Measurements from ENCODE around the gene DIRAS1.

The DIRAS1 gene

GRCh38 chr19:2755811-2756210 is 34.6 kb upstream of the DIRAS1 start:
- no peak for DNase-seq (ENCODE audit: low read depth in 1 of 2, low spot score in 1 of 2)

- DNase-seq (ENCODE audit: low read depth in 1 of 2, low spot score in 1 of 2): no peak
Observed at GRCh38 chr19:2755448-2755705, 34.2 kb upstream of the DIRAS1 start.

- DNase-seq (ENCODE audit: low read depth in 1 of 2, low spot score in 1 of 2): no peak
Observed at GRCh38 chr19:2754659-2755447, 33.7 kb upstream of the DIRAS1 start.

- no peak for DNase-seq (ENCODE audit: low read depth in 1 of 2, low spot score in 1 of 2)
Observed at GRCh38 chr19:2751438-2751830, 30.3 kb upstream of the DIRAS1 start.

- DNase-seq (ENCODE audit: low read depth in 1 of 2, low spot score in 1 of 2): no peak
Observed at GRCh38 chr19:2750808-2751437, 29.8 kb upstream of the DIRAS1 start.

- DNase-seq (ENCODE audit: low read depth in 1 of 2, low spot score in 1 of 2): no peak
Observed at GRCh38 chr19:2747349-2747748, 26.2 kb upstream of the DIRAS1 start.

- DNase-seq (ENCODE audit: low read depth in 1 of 2, low spot score in 1 of 2): no peak
Observed at GRCh38 chr19:2744113-2744512, 22.9 kb upstream of the DIRAS1 start.

GRCh38 chr19:2743099-2743498 is 21.9 kb upstream of the DIRAS1 start:
- DNase-seq (ENCODE audit: low read depth in 1 of 2, low spot score in 1 of 2): no peak

- no peak for DNase-seq (ENCODE audit: low read depth in 1 of 2, low spot score in 1 of 2)
Observed at GRCh38 chr19:2740314-2740656, 19.1 kb upstream of the DIRAS1 start.

- peak; percentile 98 to 100 for DNase-seq (ENCODE audit: low read depth in 1 of 2, low spot score in 1 of 2)
Observed at GRCh38 chr19:2739602-2740313, 18.6 kb upstream of the DIRAS1 start, which contains the start of gene SLC39A3. TSS of gene SLC39A3 (minus strand) at chr19:2740017. CDS start at chr19:2737257, 2,760 bp downstream.

- no peak for DNase-seq (ENCODE audit: low read depth in 1 of 2, low spot score in 1 of 2)
Observed at GRCh38 chr19:2736550-2737190, 15.5 kb upstream of the DIRAS1 start.

GRCh38 chr19:2735374-2735773 is 14.2 kb upstream of the DIRAS1 start:
- no peak for DNase-seq (ENCODE audit: low read depth in 1 of 2, low spot score in 1 of 2)

- no peak for DNase-seq (ENCODE audit: low read depth in 1 of 2, low spot score in 1 of 2)
Observed at GRCh38 chr19:2734589-2735288, 13.6 kb upstream of the DIRAS1 start.

GRCh38 chr19:2733930-2734588 is 12.9 kb upstream of the DIRAS1 start:
- DNase-seq (ENCODE audit: low read depth in 1 of 2, low spot score in 1 of 2): no peak

- no peak for DNase-seq (ENCODE audit: low read depth in 1 of 2, low spot score in 1 of 2)
Observed at GRCh38 chr19:2732883-2733282, 11.7 kb upstream of the DIRAS1 start.

- DNase-seq (ENCODE audit: low read depth in 1 of 2, low spot score in 1 of 2): no peak
Observed at GRCh38 chr19:2732157-2732725, 11.1 kb upstream of the DIRAS1 start.

- no peak for DNase-seq (ENCODE audit: low read depth in 1 of 2, low spot score in 1 of 2)
Observed at GRCh38 chr19:2731181-2731995, 10.2 kb upstream of the DIRAS1 start.

- DNase-seq (ENCODE audit: low read depth in 1 of 2, low spot score in 1 of 2): no peak
Observed at GRCh38 chr19:2729943-2730818, 9.0 kb upstream of the DIRAS1 start.
